Measurements from ENCODE around the gene BSG. TPM values are rescaled to one million over a fixed set of nuclear protein-coding genes. Genes with fewer than 3 reads are reported as not detected.

The BSG gene
- polyA plus RNA-seq, 2 of the 4 experiments (the other 2 are of a cell fraction), result 285 to 579 TPM

DNA sequence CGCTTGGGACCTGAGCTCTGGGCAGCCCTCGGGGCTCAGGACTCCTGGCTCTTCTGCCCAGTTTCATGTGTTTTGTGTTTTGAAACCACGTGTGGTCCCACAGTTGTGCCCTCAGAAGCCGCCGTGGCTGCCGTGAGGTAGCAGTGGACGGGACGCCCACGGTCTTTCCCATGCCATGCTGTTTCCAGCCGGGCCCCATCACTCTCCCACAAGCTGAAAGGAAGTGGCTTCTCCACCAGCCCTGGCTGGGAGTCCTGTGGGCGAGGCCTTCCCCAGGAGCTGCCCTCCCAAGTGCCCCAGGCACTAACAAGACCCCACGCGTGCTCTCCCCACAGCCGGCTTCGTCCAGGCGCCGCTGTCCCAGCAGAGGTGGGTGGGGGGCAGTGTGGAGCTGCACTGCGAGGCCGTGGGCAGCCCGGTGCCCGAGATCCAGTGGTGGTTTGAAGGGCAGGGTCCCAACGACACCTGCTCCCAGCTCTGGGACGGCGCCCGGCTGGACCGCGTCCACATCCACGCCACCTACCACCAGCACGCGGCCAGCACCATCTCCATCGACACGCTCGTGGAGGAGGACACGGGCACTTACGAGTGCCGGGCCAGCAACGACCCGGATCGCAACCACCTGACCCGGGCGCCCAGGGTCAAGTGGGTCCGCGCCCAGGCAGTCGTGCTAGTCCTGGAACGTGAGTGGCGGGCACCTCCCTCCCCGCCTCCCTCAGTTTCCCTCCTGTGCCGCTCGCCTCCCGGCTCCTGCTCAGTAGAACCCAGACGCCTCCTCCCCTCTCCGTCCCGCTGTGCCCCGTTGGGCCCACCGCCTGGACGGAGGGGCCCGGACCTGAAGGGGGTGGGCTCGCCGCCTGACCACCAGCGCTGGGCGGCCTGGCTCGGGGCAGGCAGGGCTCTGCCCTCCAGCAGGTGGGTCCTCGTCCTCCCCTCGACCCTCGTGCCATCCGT is 5.3 kb downstream of the BSG start (continued):
- TF ChIP-seq EHMT2 (IDR thresholded peaks at IDR 0.05; ENCODE audit: low read depth), result no peak
- no peak for TF ChIP-seq TFCP2L1 (CRISPR knock-in tag; IDR thresholded peaks at IDR 0.05)
- TF ChIP-seq SMC3 (IDR thresholded peaks at IDR 0.05), result no peak
- no peak for TF ChIP-seq PHF8 (IDR thresholded peaks at IDR 0.05; ENCODE audit: borderline replicate concordance, low read depth)

DNA sequence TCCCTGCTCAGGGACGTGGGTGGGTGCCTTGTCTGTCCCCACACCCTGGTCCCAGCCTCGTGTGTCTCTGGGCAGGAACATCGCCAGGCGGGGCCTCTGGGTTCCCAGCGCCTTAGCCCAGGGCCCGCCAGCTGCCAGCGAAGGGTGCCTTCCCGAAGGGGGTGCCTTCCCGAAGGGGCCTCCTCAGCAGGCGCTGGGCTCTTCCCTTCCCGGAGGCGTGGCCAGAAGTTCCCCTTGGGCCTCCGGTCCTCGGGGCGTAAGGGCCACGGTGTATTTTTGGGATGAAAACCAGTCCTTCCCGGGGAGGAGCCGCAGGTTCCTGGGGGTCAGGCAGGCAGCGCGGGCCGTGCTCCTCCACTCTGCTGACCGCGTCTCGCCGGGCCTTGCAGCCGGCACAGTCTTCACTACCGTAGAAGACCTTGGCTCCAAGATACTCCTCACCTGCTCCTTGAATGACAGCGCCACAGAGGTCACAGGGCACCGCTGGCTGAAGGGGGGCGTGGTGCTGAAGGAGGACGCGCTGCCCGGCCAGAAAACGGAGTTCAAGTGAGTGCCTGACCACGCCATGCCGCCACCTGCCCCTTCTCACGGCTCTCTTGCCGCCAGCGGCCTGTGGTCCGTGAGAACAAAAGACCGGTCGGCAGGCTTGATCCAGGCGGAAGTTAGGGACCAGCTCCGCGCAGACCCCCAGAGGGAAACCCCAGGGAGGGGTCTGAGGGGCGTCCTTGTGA is 6.9 kb downstream of the BSG start:
- no peak for DNase-seq (ENCODE audit: low read depth in 1 of 2, low spot score in 1 of 2)
- ChIA-PET POLR2A (no interaction called here), CTCF (interaction anchor here (0.9 kb wide), 1 partner anchor 9 kb away, joined by 3 read pairs; no protein-coding TSS in a partner anchor)
- Histone ChIP-seq H3K4me1 (peaks cover 33% of the 10 kb centered on the region), H3K4me3 (no peak overlapping the region), H3K9me3 (no peaks in the 10 kb centered on the region), H3K4me2 (no peak overlapping the region), H3K27ac (no peak overlapping the region)
- TF ChIP-seq EHF (CRISPR knock-in tag; IDR thresholded peaks at IDR 0.05) (no peak), NFE2L2 (conservative IDR thresholded peaks at IDR 0.05; ENCODE audit: low read length) (no peak), KDM1A (IDR thresholded peaks at IDR 0.05; ENCODE audit: low read depth) (no peak), MAFK (IDR thresholded peaks at IDR 0.05; ENCODE audit: partially characterized antibody) (no peak), POLR2AphosphoS2 (conservative IDR thresholded peaks at IDR 0.05; ENCODE audit: low read length) (no peak), ZNF302 (CRISPR knock-in tag; IDR thresholded peaks at IDR 0.05) (no peak), HDAC2 (IDR thresholded peaks at IDR 0.05) (no peak)
- TF ChIP-seq, protein P1, sequence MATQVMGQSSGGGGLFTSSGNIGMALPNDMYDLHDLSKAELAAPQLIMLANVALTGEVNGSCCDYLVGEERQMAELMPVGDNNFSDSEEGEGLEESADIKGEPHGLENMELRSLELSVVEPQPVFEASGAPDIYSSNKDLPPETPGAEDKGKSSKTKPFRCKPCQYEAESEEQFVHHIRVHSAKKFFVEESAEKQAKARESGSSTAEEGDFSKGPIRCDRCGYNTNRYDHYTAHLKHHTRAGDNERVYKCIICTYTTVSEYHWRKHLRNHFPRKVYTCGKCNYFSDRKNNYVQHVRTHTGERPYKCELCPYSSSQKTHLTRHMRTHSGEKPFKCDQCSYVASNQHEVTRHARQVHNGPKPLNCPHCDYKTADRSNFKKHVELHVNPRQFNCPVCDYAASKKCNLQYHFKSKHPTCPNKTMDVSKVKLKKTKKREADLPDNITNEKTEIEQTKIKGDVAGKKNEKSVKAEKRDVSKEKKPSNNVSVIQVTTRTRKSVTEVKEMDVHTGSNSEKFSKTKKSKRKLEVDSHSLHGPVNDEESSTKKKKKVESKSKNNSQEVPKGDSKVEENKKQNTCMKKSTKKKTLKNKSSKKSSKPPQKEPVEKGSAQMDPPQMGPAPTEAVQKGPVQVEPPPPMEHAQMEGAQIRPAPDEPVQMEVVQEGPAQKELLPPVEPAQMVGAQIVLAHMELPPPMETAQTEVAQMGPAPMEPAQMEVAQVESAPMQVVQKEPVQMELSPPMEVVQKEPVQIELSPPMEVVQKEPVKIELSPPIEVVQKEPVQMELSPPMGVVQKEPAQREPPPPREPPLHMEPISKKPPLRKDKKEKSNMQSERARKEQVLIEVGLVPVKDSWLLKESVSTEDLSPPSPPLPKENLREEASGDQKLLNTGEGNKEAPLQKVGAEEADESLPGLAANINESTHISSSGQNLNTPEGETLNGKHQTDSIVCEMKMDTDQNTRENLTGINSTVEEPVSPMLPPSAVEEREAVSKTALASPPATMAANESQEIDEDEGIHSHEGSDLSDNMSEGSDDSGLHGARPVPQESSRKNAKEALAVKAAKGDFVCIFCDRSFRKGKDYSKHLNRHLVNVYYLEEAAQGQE (IDR thresholded peaks at IDR 0.05), result no peak
- 86% methylated on average over 23 of the region's 46 CpGs for WGBS (ENCODE audit: missing lambda C conversion rate)
- no peak for ATAC-seq
- FAIRE-seq, result no peak

DNA sequence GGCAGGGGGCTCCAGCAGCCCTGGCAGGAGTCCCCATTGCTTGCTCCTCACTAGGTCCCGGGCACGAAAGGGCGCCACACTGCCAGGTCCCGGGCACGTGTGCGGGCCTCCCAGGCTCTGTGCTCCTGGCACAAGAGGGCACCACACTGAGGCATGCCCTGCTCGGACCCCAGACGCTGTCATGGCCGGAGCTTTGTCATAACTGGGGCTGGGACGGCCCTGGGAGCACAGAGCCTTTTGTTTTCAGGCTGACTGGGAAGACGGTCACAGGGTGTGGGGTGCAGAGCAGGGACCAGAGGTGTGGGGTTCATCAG is 7.4 kb downstream of the BSG start:
- H3K4me3 ChIP-seq, result no peak overlapping the region
- H3K4me1 ChIP-seq, result peaks cover 27% of the 10 kb centered on the region
- no peak overlapping the region for H3K4me2 ChIP-seq
- ATAC-seq, result no peak
- whole genome bisulfite sequencing (ENCODE audit: missing lambda C conversion rate), result 76% methylated on average over 4 of the region's 11 CpGs
- DNase-seq (ENCODE audit: low read depth in 1 of 2, low spot score in 1 of 2), result no peak
- no peak overlapping the region for H3K27ac ChIP-seq
- POLR2A ChIA-PET, result no interaction called here
- H3K9me3 ChIP-seq, result no peaks in the 10 kb centered on the region
- no peak for TF ChIP-seq FOSL2 (IDR thresholded peaks at IDR 0.05)
- TF ChIP-seq FOSL2 (CRISPR knock-in tag; IDR thresholded peaks at IDR 0.05), result no peak
- TF ChIP-seq CHD4 (IDR thresholded peaks at IDR 0.05; ENCODE audit: borderline replicate concordance), result no peak
- TF ChIP-seq BHLHE40 (IDR thresholded peaks at IDR 0.05; ENCODE audit: low read depth, low read length), result no peak
- TF ChIP-seq, protein P2, sequence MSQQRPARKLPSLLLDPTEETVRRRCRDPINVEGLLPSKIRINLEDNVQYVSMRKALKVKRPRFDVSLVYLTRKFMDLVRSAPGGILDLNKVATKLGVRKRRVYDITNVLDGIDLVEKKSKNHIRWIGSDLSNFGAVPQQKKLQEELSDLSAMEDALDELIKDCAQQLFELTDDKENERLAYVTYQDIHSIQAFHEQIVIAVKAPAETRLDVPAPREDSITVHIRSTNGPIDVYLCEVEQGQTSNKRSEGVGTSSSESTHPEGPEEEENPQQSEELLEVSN (IDR thresholded peaks at IDR 0.05; ENCODE audit: borderline replicate concordance, low read depth), result no peak
- no peak for TF ChIP-seq ZFP36 (IDR thresholded peaks at IDR 0.05; ENCODE audit: borderline replicate concordance, partially characterized antibody)
- TF ChIP-seq, protein P1 (IDR thresholded peaks at IDR 0.05), result no peak
- TF ChIP-seq, protein P3, sequence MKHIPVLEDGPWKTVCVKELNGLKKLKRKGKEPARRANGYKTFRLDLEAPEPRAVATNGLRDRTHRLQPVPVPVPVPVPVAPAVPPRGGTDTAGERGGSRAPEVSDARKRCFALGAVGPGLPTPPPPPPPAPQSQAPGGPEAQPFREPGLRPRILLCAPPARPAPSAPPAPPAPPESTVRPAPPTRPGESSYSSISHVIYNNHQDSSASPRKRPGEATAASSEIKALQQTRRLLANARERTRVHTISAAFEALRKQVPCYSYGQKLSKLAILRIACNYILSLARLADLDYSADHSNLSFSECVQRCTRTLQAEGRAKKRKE (CRISPR knock-in tag; IDR thresholded peaks at IDR 0.05; ENCODE audit: low read depth), result no peak
- TF ChIP-seq EHMT2 (IDR thresholded peaks at IDR 0.05; ENCODE audit: low read depth), result no peak
- no peak for TF ChIP-seq KDM5A (IDR thresholded peaks at IDR 0.05)
- TF ChIP-seq JUNB (IDR thresholded peaks at IDR 0.05), result no peak
- no peak for TF ChIP-seq HOXB5 (CRISPR knock-in tag; IDR thresholded peaks at IDR 0.05)
- TF ChIP-seq, protein P4, sequence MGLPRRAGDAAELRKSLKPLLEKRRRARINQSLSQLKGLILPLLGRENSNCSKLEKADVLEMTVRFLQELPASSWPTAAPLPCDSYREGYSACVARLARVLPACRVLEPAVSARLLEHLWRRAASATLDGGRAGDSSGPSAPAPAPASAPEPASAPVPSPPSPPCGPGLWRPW (IDR thresholded peaks at IDR 0.05), result no peak
- CTCF ChIA-PET, result no interaction called here
- no peak for FAIRE-seq

Measured in A549 (cell line).